Osteoblast (primary cell): Measurements from ENCODE around the gene NEDD4L. TPM values are rescaled to one million over a fixed set of nuclear protein-coding genes. Genes with fewer than 3 reads are reported as not detected.

Experiments
- DNase-seq: peaks from one replicate; pipeline ENCODE4 v3.0.0; 2011; ENCODE audit warnings: low spot score, mixed read lengths; ENCODE audit not compliant: insufficient read length; ENCODE audit errors: missing footprints
- H2AFZ ChIP-seq: 2 replicates; pipeline ENCODE4 v1.6.0; 2011; ENCODE audit warnings: mild to moderate bottlenecking, low read length
- H3K27ac ChIP-seq: 2 replicates; pipeline ENCODE4 v1.5.1; 2011; ENCODE audit warnings: mild to moderate bottlenecking, low read depth, low read length, moderate library complexity
- H3K27me3 ChIP-seq: 2 replicates; pipeline ENCODE4 v1.6.0; 2012; ENCODE audit warnings: mild to moderate bottlenecking, control low read depth, inconsistent platforms, low read length, moderate library complexity; ENCODE audit not compliant: insufficient read depth
- H3K36me3 ChIP-seq: 2 replicates; pipeline ENCODE4 v1.5.1; 2011; ENCODE audit warnings: mild to moderate bottlenecking, low read length, control low read depth, moderate library complexity; ENCODE audit not compliant: insufficient read depth
- H3K4me1 ChIP-seq: 2 replicates; pipeline ENCODE4 v1.5.1; 2011; ENCODE audit warnings: mild to moderate bottlenecking, low read length, control low read depth, moderate library complexity; ENCODE audit not compliant: insufficient read depth
- H3K4me2 ChIP-seq: 2 replicates; pipeline ENCODE4 v1.6.0; 2011; ENCODE audit warnings: mild to moderate bottlenecking, low read length; ENCODE audit not compliant: insufficient read depth
- H3K4me3 ChIP-seq: fragments of 200-600 bp; sonication (generic); 3 replicates; pipeline ENCODE4 v1.5.1; 2012; ENCODE audit warnings: mild to moderate bottlenecking, low read length, inconsistent platforms; ENCODE audit not compliant: insufficient read depth
- H3K79me2 ChIP-seq: 2 replicates; pipeline ENCODE4 v1.6.0; 2012; ENCODE audit warnings: mild to moderate bottlenecking, low read length, control low read depth, inconsistent platforms; ENCODE audit not compliant: insufficient read depth
- H3K9me3 ChIP-seq: 2 replicates; pipeline ENCODE4 v1.5.1; 2011; ENCODE audit warnings: low read depth, low read length, control low read depth
- H4K20me1 ChIP-seq: 2 replicates; pipeline ENCODE4 v1.6.0; 2012; ENCODE audit warnings: mild to moderate bottlenecking, low read length, control low read depth; ENCODE audit not compliant: insufficient read depth
- CTCF ChIP-seq: IDR thresholded peaks from 2 replicates; pipeline ENCODE4 v1.5.1; 2011; ENCODE audit warnings: mild to moderate bottlenecking, low read depth, low read length, moderate library complexity; ENCODE audit errors: extremely low read depth
- total RNA-seq: library from RNA; depleted of rRNA; stranded (reverse); fragments of >200 nt; gene quantifications from 2 replicates; pipeline ENCODE4 v1.2.3, GENCODE V29; 2012

The NEDD4L gene
- total RNA-seq, 1 donor = 30.0 TPM

GRCh38 chr18:58051765-58052460 lies 7.9 kb downstream of the NEDD4L start:
- no peak overlapping the region for H3K27ac ChIP-seq
- peak; percentile 81 for DNase-seq
- H3K4me1 ChIP-seq = peaks cover 5% of the 10 kb centered on the region
- H3K9me3 ChIP-seq = no peaks in the 10 kb centered on the region
- H2AFZ ChIP-seq = no peak overlapping the region
- no peaks in the 10 kb centered on the region for H3K36me3 ChIP-seq
- peaks cover 5% of the 10 kb centered on the region for H3K27me3 ChIP-seq
- H3K4me2 ChIP-seq = no peak overlapping the region
- peak; percentile 43 for TF ChIP-seq CTCF
- no peaks in the 10 kb centered on the region for H3K79me2 ChIP-seq
- H4K20me1 ChIP-seq = no peaks in the 10 kb centered on the region
- no peak overlapping the region for H3K4me3 ChIP-seq

- Histone ChIP-seq H3K27ac (no peak overlapping the region), H3K4me3 (no peak overlapping the region), H3K4me2 (no peak overlapping the region), H4K20me1 (no peaks in the 10 kb centered on the region), H3K9me3 (no peaks in the 10 kb centered on the region), H3K79me2 (no peaks in the 10 kb centered on the region), H2AFZ (no peak overlapping the region), H3K4me1 (peaks cover 5% of the 10 kb centered on the region), H3K36me3 (no peaks in the 10 kb centered on the region), H3K27me3 (peaks cover 7% of the 10 kb centered on the region)
- TF ChIP-seq CTCF = no peak
- no peak for DNase-seq
Observed at GRCh38 chr18:58052960-58053359, 8.9 kb downstream of the NEDD4L start.

- Histone ChIP-seq H3K27me3 (peaks cover 7% of the 10 kb centered on the region), H3K4me3 (no peak overlapping the region), H3K27ac (no peak overlapping the region), H2AFZ (peak overlapping the region; percentile 49), H3K79me2 (no peaks in the 10 kb centered on the region), H3K4me1 (peaks cover 5% of the 10 kb centered on the region), H3K36me3 (no peaks in the 10 kb centered on the region), H3K4me2 (peak overlapping the region; percentile 40), H4K20me1 (no peaks in the 10 kb centered on the region), H3K9me3 (no peaks in the 10 kb centered on the region)
- TF ChIP-seq CTCF = no peak
- DNase-seq = no peak
Observed at GRCh38 chr18:58054041-58054781, 10.2 kb downstream of the NEDD4L start.

- Histone ChIP-seq H2AFZ (no peak overlapping the region), H3K27ac (no peak overlapping the region), H3K4me2 (no peak overlapping the region), H3K9me3 (no peaks in the 10 kb centered on the region), H3K4me1 (peaks cover 5% of the 10 kb centered on the region), H4K20me1 (no peaks in the 10 kb centered on the region), H3K4me3 (no peak overlapping the region), H3K79me2 (no peaks in the 10 kb centered on the region), H3K27me3 (peaks cover 7% of the 10 kb centered on the region), H3K36me3 (no peaks in the 10 kb centered on the region)
- DNase-seq = no peak
- no peak for TF ChIP-seq CTCF
Observed at GRCh38 chr18:58055890-58056558, 12.0 kb downstream of the NEDD4L start.
